GM12892 (cell line): ENCODE measurements around the gene PM20D2.

ENCODE experiments used
- DNase-seq: peaks from one replicate; pipeline ENCODE4 v3.0.0; 2011; ENCODE audit not compliant: insufficient read length
- FAIRE-seq: peaks from 2 replicates; lab custom pipeline; 2011; peaks lifted over from hg19 to GRCh38; lab: Jason Lieb, UNC
- POLR2A ChIP-seq: IDR thresholded peaks from 2 replicates; pipeline ENCODE4 v1.6.1; 2011; ENCODE audit warnings: low read depth, low read length, control low read depth
- POLR2AphosphoS5 ChIP-seq: IDR thresholded peaks from 2 replicates; pipeline ENCODE4 v1.6.1; 2011; ENCODE audit warnings: low read depth, low read length, control low read depth
- TAF1 ChIP-seq: IDR thresholded peaks from 2 replicates; pipeline ENCODE4 v1.6.1; 2011; ENCODE audit warnings: low read depth, mild to moderate bottlenecking, control low read depth, low read length, borderline replicate concordance

PM20D2 gene

GRCh38 chr6:89148016-89148750, 2.3 kb downstream of the PM20D2 start:
- TF ChIP-seq POLR2AphosphoS5 (no peak), POLR2A (no peak), TAF1 (no peak)
- DNase-seq (no peak), FAIRE-seq (no peak)

GRCh38 chr6:89154131-89154530, 8.3 kb downstream of the PM20D2 start:
- no peak for FAIRE-seq
- DNase-seq = no peak
- TF ChIP-seq POLR2AphosphoS5 = no peak
- TF ChIP-seq TAF1 = no peak
- no peak for TF ChIP-seq POLR2A

GRCh38 chr6:89160331-89161092, 14.7 kb downstream of the PM20D2 start:
- DNase-seq = no peak
- FAIRE-seq = no peak
- TF ChIP-seq POLR2AphosphoS5 (no peak), TAF1 (no peak), POLR2A (no peak)

GRCh38 chr6:89161326-89162046, 15.6 kb downstream of the PM20D2 start:
- no peak for DNase-seq
- FAIRE-seq = no peak
- TF ChIP-seq POLR2AphosphoS5 = no peak
- TF ChIP-seq TAF1 = no peak

GRCh38 chr6:89162047-89162371, 16.2 kb downstream of the PM20D2 start:
- FAIRE-seq (no peak), DNase-seq (no peak)
- TF ChIP-seq TAF1 = no peak
- TF ChIP-seq POLR2A = no peak
- TF ChIP-seq POLR2AphosphoS5 = no peak

GRCh38 chr6:89172131-89172530, 26.3 kb downstream of the PM20D2 start:
- TF ChIP-seq POLR2AphosphoS5 = no peak
- no peak for TF ChIP-seq POLR2A
- no peak for TF ChIP-seq TAF1
- no peak for DNase-seq
- FAIRE-seq = no peak

GRCh38 chr6:89173634-89174033, 27.8 kb downstream of the PM20D2 start:
- TF ChIP-seq POLR2AphosphoS5 (no peak), TAF1 (no peak), POLR2A (no peak)
- FAIRE-seq = no peak
- no peak for DNase-seq

GRCh38 chr6:89180112-89180511, 34.3 kb downstream of the PM20D2 start:
- TF ChIP-seq POLR2AphosphoS5 = no peak
- no peak for TF ChIP-seq POLR2A
- no peak for TF ChIP-seq TAF1
- DNase-seq (no peak), FAIRE-seq (no peak)

GRCh38 chr6:89180971-89181370, 35.1 kb downstream of the PM20D2 start:
- DNase-seq (no peak), FAIRE-seq (no peak)
- no peak for TF ChIP-seq TAF1
- no peak for TF ChIP-seq POLR2A
- TF ChIP-seq POLR2AphosphoS5 = no peak

GRCh38 chr6:89183294-89183693, 37.4 kb downstream of the PM20D2 start:
- TF ChIP-seq POLR2AphosphoS5 = no peak
- TF ChIP-seq POLR2A = no peak
- TF ChIP-seq TAF1 = no peak
- no peak for FAIRE-seq
- no peak for DNase-seq

GRCh38 chr6:89184344-89184743, 38.5 kb downstream of the PM20D2 start:
- no peak for TF ChIP-seq POLR2A
- no peak for TF ChIP-seq POLR2AphosphoS5
- DNase-seq (no peak), FAIRE-seq (no peak)

GRCh38 chr6:89186762-89187161, 40.9 kb downstream of the PM20D2 start:
- DNase-seq (no peak), FAIRE-seq (no peak)
- TF ChIP-seq POLR2AphosphoS5 (no peak), TAF1 (no peak), POLR2A (no peak)

- FAIRE-seq = no peak
- no peak for DNase-seq
Observed at GRCh38 chr6:89187504-89187903, 41.6 kb downstream of the PM20D2 start.

GRCh38 chr6:89190741-89191140, 44.9 kb downstream of the PM20D2 start:
- TF ChIP-seq POLR2AphosphoS5 = no peak
- no peak for TF ChIP-seq TAF1
- TF ChIP-seq POLR2A = no peak
- DNase-seq (no peak), FAIRE-seq (no peak)

More at GRCh38 chr6:89187504-89187903, 41.6 kb downstream of the PM20D2 start:
- no peak for TF ChIP-seq TAF1
- TF ChIP-seq POLR2AphosphoS5 = no peak
- TF ChIP-seq POLR2A = no peak
